ENCODE data around the gene MYO1E.

GRCh38 chr15:59208613-59209249 lies 163.9 kb downstream of the MYO1E start:
- TF ChIP-seq POLR2A (IDR thresholded peaks at IDR 0.05; ENCODE audit: low read depth, low read length) = no peak
- no peak for TF ChIP-seq TAF1 (IDR thresholded peaks at IDR 0.05; ENCODE audit: low read depth, low read length)
- TF ChIP-seq SPI1 (IDR thresholded peaks at IDR 0.05; ENCODE audit: low read depth, low read length) = no peak
- TF ChIP-seq POLR2AphosphoS5 (IDR thresholded peaks at IDR 0.05; ENCODE audit: low read depth, low read length) = no peak
- TF ChIP-seq POU2F2 (IDR thresholded peaks at IDR 0.05; ENCODE audit: low read depth, low read length) = no peak
